Loucy (cell line): Measurements from ENCODE around the gene TTC32.

Experiments used
- H2AFZ ChIP-seq: fragments of 200-600 bp; sonication (generic); 2 replicates; pipeline ENCODE4 v1.6.0; 2016; ENCODE audit warnings: antibody characterized with exemption, mild to moderate bottlenecking, low read length, moderate library complexity
- H3F3A ChIP-seq: fragments of 200-600 bp; 2 replicates; pipeline ENCODE4 v1.6.0; 2016; ENCODE audit warnings: antibody characterized with exemption, low read depth, mild to moderate bottlenecking
- H3K27me3 ChIP-seq: fragments of 200-600 bp; sonication (generic); 2 replicates; pipeline ENCODE4 v1.6.1; 2014; ENCODE audit warnings: low read length, mild to moderate bottlenecking; ENCODE audit not compliant: insufficient read depth, poor library complexity, severe bottlenecking
- H3K36me3 ChIP-seq: fragments of 200-600 bp; sonication (generic); 2 replicates; pipeline ENCODE4 v1.6.1; 2016; ENCODE audit warnings: low read length; ENCODE audit not compliant: insufficient read depth
- H3K4me1 ChIP-seq: fragments of 200-600 bp; sonication (generic); 2 replicates; pipeline ENCODE4 v1.5.1; 2014; ENCODE audit warnings: low read length, mild to moderate bottlenecking; ENCODE audit not compliant: insufficient read depth, poor library complexity, severe bottlenecking
- H3K4me2 ChIP-seq: fragments of 200-600 bp; sonication (generic); 2 replicates; pipeline ENCODE4 v1.6.0; 2014; ENCODE audit warnings: antibody characterized with exemption, low read length, low read depth, mild to moderate bottlenecking; ENCODE audit not compliant: poor library complexity, severe bottlenecking
- H3K4me3 ChIP-seq: fragments of 200-600 bp; sonication (generic); 2 replicates; pipeline ENCODE4 v1.5.1; 2014; ENCODE audit warnings: low read length, mild to moderate bottlenecking, mixed read lengths; ENCODE audit not compliant: poor library complexity, severe bottlenecking
- H3K79me2 ChIP-seq: fragments of 200-600 bp; sonication (generic); 2 replicates; pipeline ENCODE4 v1.6.1; 2014; ENCODE audit warnings: low read length; ENCODE audit not compliant: insufficient read depth
- H3K9ac ChIP-seq: fragments of 200-600 bp; sonication (generic); 2 replicates; pipeline ENCODE4 v1.6.0; 2014; ENCODE audit warnings: mild to moderate bottlenecking, low read depth, low read length, moderate library complexity; ENCODE audit not compliant: poor library complexity, severe bottlenecking
- H3K9me2 ChIP-seq: fragments of 200-600 bp; sonication (generic); replicated peaks from 2 replicates; pipeline ENCODE4 v1.6.1; 2016; ENCODE audit warnings: low read depth, low read length, mixed read lengths
- H3K9me3 ChIP-seq: fragments of 200-600 bp; sonication (generic); 2 replicates; pipeline ENCODE4 v1.6.1; 2014; ENCODE audit warnings: mild to moderate bottlenecking, antibody characterized with exemption, low read length, low read depth; ENCODE audit not compliant: insufficient read depth
- H4K20me1 ChIP-seq: fragments of 200-600 bp; sonication (generic); 2 replicates; pipeline ENCODE4 v1.6.0; 2014; ENCODE audit warnings: antibody characterized with exemption, low read length, mild to moderate bottlenecking; ENCODE audit not compliant: insufficient read depth, poor library complexity, severe bottlenecking
- CTCF ChIP-seq: fragments of 200-600 bp; sonication (generic); conservative IDR thresholded peaks from 2 replicates; pipeline ENCODE4 v1.5.1; 2014; ENCODE audit warnings: mild to moderate bottlenecking, antibody characterized with exemption, low read length
- EZH2phosphoT487 ChIP-seq: fragments of 200-600 bp; IDR thresholded peaks from 2 replicates; pipeline ENCODE4 v1.6.1; 2018; ENCODE audit warnings: antibody characterized with exemption, mild to moderate bottlenecking, moderate library complexity, borderline replicate concordance

The TTC32 gene

DNA sequence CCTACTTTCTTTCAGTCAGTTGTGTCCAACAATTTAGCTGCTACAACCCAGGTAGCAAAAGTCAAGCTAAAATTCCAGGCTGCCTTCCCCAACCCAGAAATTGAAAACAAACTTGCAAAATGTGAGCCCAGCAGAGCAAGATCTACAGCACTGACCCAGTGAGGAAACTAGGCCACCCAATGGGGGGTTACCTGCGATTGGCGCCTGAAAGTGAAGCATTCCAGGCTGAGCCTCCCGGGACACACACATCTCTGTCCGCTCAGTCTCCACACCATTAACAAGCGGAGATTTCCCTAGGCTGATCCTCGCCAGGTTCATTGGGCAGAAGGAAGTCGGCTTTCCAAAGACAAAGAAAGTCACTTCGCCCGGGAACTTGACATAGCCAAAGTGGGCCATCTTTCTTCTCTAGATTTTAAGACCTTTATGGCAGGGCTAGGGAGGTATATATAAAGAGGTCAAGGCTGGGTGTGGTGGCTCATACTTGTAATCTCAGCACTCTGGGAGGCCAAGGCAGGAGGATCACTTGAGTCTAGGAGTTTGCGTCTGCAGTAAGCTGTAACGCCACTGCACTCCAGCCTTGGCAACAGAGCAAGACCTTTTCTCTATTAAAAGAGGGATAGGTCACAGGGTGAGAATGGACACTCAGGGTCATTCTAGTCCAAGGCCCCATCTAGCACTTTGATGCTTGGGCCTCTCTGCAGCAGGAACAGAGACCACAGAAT is 53.6 kb downstream of the TTC32 start:
- Histone ChIP-seq H3K4me2 (no peak overlapping the region), H3F3A (no peaks in the 10 kb centered on the region), H3K9me3 (no peaks in the 10 kb centered on the region), H3K27me3 (no peaks in the 10 kb centered on the region), H4K20me1 (no peaks in the 10 kb centered on the region), H3K9ac (no peak overlapping the region), H3K9me2 (no peaks in the 10 kb centered on the region), H3K4me1 (no peaks in the 10 kb centered on the region), H3K79me2 (no peaks in the 10 kb centered on the region), H2AFZ (no peak overlapping the region), H3K36me3 (no peaks in the 10 kb centered on the region), H3K4me3 (no peak overlapping the region)
- TF ChIP-seq EZH2phosphoT487 (no peak), CTCF (no peak)

- Histone ChIP-seq H2AFZ (no peak overlapping the region), H3K9me2 (no peaks in the 10 kb centered on the region), H3K9me3 (no peaks in the 10 kb centered on the region), H3K36me3 (no peaks in the 10 kb centered on the region), H3F3A (no peaks in the 10 kb centered on the region), H3K79me2 (no peaks in the 10 kb centered on the region), H3K4me1 (no peaks in the 10 kb centered on the region), H3K27me3 (no peaks in the 10 kb centered on the region), H3K9ac (no peak overlapping the region), H3K4me2 (no peak overlapping the region), H4K20me1 (no peaks in the 10 kb centered on the region), H3K4me3 (no peak overlapping the region)
- TF ChIP-seq EZH2phosphoT487 (no peak), CTCF (no peak)
Measured at GRCh38 chr2:19847486-19847885, 54.3 kb downstream of the TTC32 start.
